ENCODE data around the gene THAP11.

THAP11 gene

GRCh38 chr16:67814567-67814966 is 27.6 kb upstream of the THAP11 start:
- POLR2A ChIA-PET (ENCODE audit: low non-redundant PET): no interaction called here
- no peak for DNase-seq (ENCODE audit: low spot score)
- CTCF ChIA-PET: interaction anchor here (0.7 kb wide), 1 partner anchor 155 kb away, joined by 3 read pairs; no protein-coding TSS in a partner anchor
- H3K27ac ChIP-seq: no peak overlapping the region
- no peak for TF ChIP-seq CTCF (conservative IDR thresholded peaks at IDR 0.05; ENCODE audit: low read depth)

GRCh38 chr16:67820608-67821259 is 21.4 kb upstream of the THAP11 start:
- POLR2A ChIA-PET (ENCODE audit: low non-redundant PET): no interaction called here
- no peak for DNase-seq (ENCODE audit: low spot score)
- TF ChIP-seq CTCF (conservative IDR thresholded peaks at IDR 0.05; ENCODE audit: low read depth): no peak
- H3K27ac ChIP-seq: no peak overlapping the region
- CTCF ChIA-PET: interaction anchor here (0.6 kb wide), 1 partner anchor 63 kb away, joined by 3 read pairs; no protein-coding TSS in a partner anchor

- ChIA-PET POLR2A (ENCODE audit: low non-redundant PET) (interaction anchor here (0.8 kb wide), 1 partner anchor 159 kb away, joined by 3 read pairs; no protein-coding TSS in a partner anchor), CTCF (no interaction called here)
- H3K27ac ChIP-seq: no peak overlapping the region
- TF ChIP-seq CTCF (conservative IDR thresholded peaks at IDR 0.05; ENCODE audit: low read depth): no peak
- no peak for DNase-seq (ENCODE audit: low spot score)
Observed at GRCh38 chr16:67822511-67822910, 19.6 kb upstream of the THAP11 start.

- CTCF ChIA-PET: interaction anchor here (2.3 kb wide), 1 partner anchor 9 kb away, joined by 24 read pairs; no protein-coding TSS in a partner anchor
- DNase-seq (ENCODE audit: low spot score): no peak
- POLR2A ChIA-PET (ENCODE audit: low non-redundant PET): no interaction called here
- TF ChIP-seq CTCF (conservative IDR thresholded peaks at IDR 0.05; ENCODE audit: low read depth): no peak
- no peak overlapping the region for H3K27ac ChIP-seq
Observed at GRCh38 chr16:67825119-67825518, 17.0 kb upstream of the THAP11 start.

GRCh38 chr16:67825906-67826305 is 16.2 kb upstream of the THAP11 start:
- H3K27ac ChIP-seq: no peak overlapping the region
- no peak for DNase-seq (ENCODE audit: low spot score)
- ChIA-PET CTCF (interaction anchor here (2.3 kb wide), 1 partner anchor 10 kb away, joined by 24 read pairs; no protein-coding TSS in a partner anchor), POLR2A (ENCODE audit: low non-redundant PET) (no interaction called here)
- no peak for TF ChIP-seq CTCF (conservative IDR thresholded peaks at IDR 0.05; ENCODE audit: low read depth)

- DNase-seq (ENCODE audit: low spot score): no peak
- no peak for TF ChIP-seq CTCF (conservative IDR thresholded peaks at IDR 0.05; ENCODE audit: low read depth)
- H3K27ac ChIP-seq: no peak overlapping the region
- POLR2A ChIA-PET (ENCODE audit: low non-redundant PET): no interaction called here
- CTCF ChIA-PET: interaction anchor here (0.6 to 1.2 kb wide), 3 partner anchors 12 to 161 kb away, joined by 3 to 5 read pairs (median 4); no protein-coding TSS in a partner anchor
Observed at GRCh38 chr16:67828651-67829050, 13.5 kb upstream of the THAP11 start.

Measured in RWPE1 (cell line).